ENCODE data around the gene MTX1. TPM values are rescaled to one million over a fixed set of nuclear protein-coding genes. Genes with fewer than 3 reads are reported as not detected.

MTX1 gene
- total RNA-seq, 1 experiment from 2014 or later = 69.1 TPM

GRCh38 chr1:155241069-155241679, 32.7 kb downstream of the MTX1 start:
- POLR2A ChIA-PET = interaction anchor here (0.8 to 1.8 kb wide), 5 partner anchors 14 to 65 kb away, joined by 3 to 4 read pairs (median 3); no protein-coding TSS in a partner anchor
- H3K9me2 ChIP-seq (ENCODE audit: insufficient read depth) = no peaks in the 10 kb centered on the region
- H3K4me3 ChIP-seq (replicated peaks in 1 of 2; ENCODE audit: low read depth in 1 of 2, low read length in 2 of 2) = peak overlapping the region; percentile 51 to 58
- peak overlapping the region; percentile 43 for H3K27ac ChIP-seq (ENCODE audit: low read depth, low read length)
- peaks cover 16 to 46% of the 10 kb centered on the region in 2 experiments for H3K4me1 ChIP-seq (ENCODE audit: control insufficient read depth in 1 of 2, insufficient read depth in 2 of 2, low read length in 2 of 2)
- CTCF ChIA-PET = interaction anchor here (1.0 to 1.4 kb wide), 3 partner anchors 10 to 68 kb away, joined by 4 to 6 read pairs (median 5); partner anchors contain the start of gene KRTCAP2
- no peaks in the 10 kb centered on the region for H3K27me3 ChIP-seq (ENCODE audit: insufficient read depth, low read length)
- intact Hi-C loops (cut with micrococcal nuclease) = loop anchor here (5.0 kb wide), 1 partner anchor 34 kb away; the partner anchor contains the start of genes MTX1 and THBS3
- no TSS peak for BruUV-seq (replicated peaks)
- H3K9ac ChIP-seq (ENCODE audit: low read length) = peak overlapping the region; percentile 54
- H3K79me2 ChIP-seq (ENCODE audit: insufficient read depth, low read length) = no peaks in the 10 kb centered on the region
- RAD21 ChIA-PET (ENCODE audit: low non-redundant PET in 1 of 2, low total read pairs in 2 of 2, uncharacterized antibody in 2 of 2, unreplicated experiment in 2 of 2) = no interaction called here
- H3K4me2 ChIP-seq (ENCODE audit: low read length) = peak overlapping the region; percentile 69
- H2AFZ ChIP-seq (ENCODE audit: low read depth, low read length, poor library complexity, severe bottlenecking) = no peak overlapping the region
- no peaks in the 10 kb centered on the region for H4K20me1 ChIP-seq (ENCODE audit: insufficient read depth)
- peak; percentile 33 for ATAC-seq
- H3K9me3 ChIP-seq (ENCODE audit: control insufficient read depth in 1 of 2, insufficient read depth in 1 of 2, low read depth in 1 of 2, low read length in 2 of 2) = no peaks in the 10 kb centered on the region
- DNase-seq (ENCODE audit: low read depth, low spot score) = peak; percentile 67
- no peaks in the 10 kb centered on the region for H3K36me3 ChIP-seq (ENCODE audit: control insufficient read depth in 1 of 2, insufficient read depth in 2 of 2, low read length in 2 of 2)
- no peak; the same call in 1 of the 2 replicates for TF ChIP-seq SP1 (IDR thresholded peaks at IDR 0.05; ENCODE audit: low read depth)
- TF ChIP-seq EZH2 (IDR thresholded peaks at IDR 0.05) = no peak
- TF ChIP-seq YY1 (IDR thresholded peaks at IDR 0.05; ENCODE audit: extremely low read depth, insufficient replicate concordance, low read depth, low read length) = peak; percentile 99
- TF ChIP-seq RAD21 (IDR thresholded peaks at IDR 0.05; ENCODE audit: low read depth) = no peak
- peak; percentile 26 for TF ChIP-seq POLR2A (IDR thresholded peaks at IDR 0.05; ENCODE audit: borderline replicate concordance, extremely low read depth, insufficient read depth, insufficient read length)
- no peak for TF ChIP-seq EZH2phosphoT487 (IDR thresholded peaks at IDR 0.05; ENCODE audit: borderline replicate concordance)
- TF ChIP-seq ZNF274 (IDR thresholded peaks at IDR 0.05; ENCODE audit: low read depth, low read length) = no peak
- peak; percentile 49; the same call in 1 of the 2 replicates for TF ChIP-seq MAX (IDR thresholded peaks at IDR 0.05)
- peak; percentile 55; the same call in 1 of the 2 replicates for TF ChIP-seq EGR1 (IDR thresholded peaks at IDR 0.05; ENCODE audit: low read depth)
- TF ChIP-seq, protein P1, sequence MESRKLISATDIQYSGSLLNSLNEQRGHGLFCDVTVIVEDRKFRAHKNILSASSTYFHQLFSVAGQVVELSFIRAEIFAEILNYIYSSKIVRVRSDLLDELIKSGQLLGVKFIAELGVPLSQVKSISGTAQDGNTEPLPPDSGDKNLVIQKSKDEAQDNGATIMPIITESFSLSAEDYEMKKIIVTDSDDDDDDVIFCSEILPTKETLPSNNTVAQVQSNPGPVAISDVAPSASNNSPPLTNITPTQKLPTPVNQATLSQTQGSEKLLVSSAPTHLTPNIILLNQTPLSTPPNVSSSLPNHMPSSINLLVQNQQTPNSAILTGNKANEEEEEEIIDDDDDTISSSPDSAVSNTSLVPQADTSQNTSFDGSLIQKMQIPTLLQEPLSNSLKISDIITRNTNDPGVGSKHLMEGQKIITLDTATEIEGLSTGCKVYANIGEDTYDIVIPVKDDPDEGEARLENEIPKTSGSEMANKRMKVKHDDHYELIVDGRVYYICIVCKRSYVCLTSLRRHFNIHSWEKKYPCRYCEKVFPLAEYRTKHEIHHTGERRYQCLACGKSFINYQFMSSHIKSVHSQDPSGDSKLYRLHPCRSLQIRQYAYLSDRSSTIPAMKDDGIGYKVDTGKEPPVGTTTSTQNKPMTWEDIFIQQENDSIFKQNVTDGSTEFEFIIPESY (IDR thresholded peaks at IDR 0.05; ENCODE audit: extremely low read depth, insufficient replicate concordance, low read length) = no peak
- TF ChIP-seq SIN3A (IDR thresholded peaks at IDR 0.05; ENCODE audit: low read depth) = peak; percentile 97
- TF ChIP-seq, protein P2, sequence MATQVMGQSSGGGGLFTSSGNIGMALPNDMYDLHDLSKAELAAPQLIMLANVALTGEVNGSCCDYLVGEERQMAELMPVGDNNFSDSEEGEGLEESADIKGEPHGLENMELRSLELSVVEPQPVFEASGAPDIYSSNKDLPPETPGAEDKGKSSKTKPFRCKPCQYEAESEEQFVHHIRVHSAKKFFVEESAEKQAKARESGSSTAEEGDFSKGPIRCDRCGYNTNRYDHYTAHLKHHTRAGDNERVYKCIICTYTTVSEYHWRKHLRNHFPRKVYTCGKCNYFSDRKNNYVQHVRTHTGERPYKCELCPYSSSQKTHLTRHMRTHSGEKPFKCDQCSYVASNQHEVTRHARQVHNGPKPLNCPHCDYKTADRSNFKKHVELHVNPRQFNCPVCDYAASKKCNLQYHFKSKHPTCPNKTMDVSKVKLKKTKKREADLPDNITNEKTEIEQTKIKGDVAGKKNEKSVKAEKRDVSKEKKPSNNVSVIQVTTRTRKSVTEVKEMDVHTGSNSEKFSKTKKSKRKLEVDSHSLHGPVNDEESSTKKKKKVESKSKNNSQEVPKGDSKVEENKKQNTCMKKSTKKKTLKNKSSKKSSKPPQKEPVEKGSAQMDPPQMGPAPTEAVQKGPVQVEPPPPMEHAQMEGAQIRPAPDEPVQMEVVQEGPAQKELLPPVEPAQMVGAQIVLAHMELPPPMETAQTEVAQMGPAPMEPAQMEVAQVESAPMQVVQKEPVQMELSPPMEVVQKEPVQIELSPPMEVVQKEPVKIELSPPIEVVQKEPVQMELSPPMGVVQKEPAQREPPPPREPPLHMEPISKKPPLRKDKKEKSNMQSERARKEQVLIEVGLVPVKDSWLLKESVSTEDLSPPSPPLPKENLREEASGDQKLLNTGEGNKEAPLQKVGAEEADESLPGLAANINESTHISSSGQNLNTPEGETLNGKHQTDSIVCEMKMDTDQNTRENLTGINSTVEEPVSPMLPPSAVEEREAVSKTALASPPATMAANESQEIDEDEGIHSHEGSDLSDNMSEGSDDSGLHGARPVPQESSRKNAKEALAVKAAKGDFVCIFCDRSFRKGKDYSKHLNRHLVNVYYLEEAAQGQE (IDR thresholded peaks at IDR 0.05; ENCODE audit: low read depth) = no peak
- no peak for TF ChIP-seq FOSL1 (IDR thresholded peaks at IDR 0.05; ENCODE audit: low read depth)
- no peak; the same call in 1 of the 2 replicates for TF ChIP-seq ELF1 (IDR thresholded peaks at IDR 0.05; ENCODE audit: borderline replicate concordance, low read depth)
- 0 out of 2 replicates have a peak, but pooled peaks have one; percentile 46 for TF ChIP-seq CBX3 (IDR thresholded peaks at IDR 0.05; ENCODE audit: low read depth)
- TF ChIP-seq CEBPB (IDR thresholded peaks at IDR 0.05; ENCODE audit: low read depth) = no peak; the same call in 1 of the 2 replicates
- TF ChIP-seq POLR2AphosphoS5 (IDR thresholded peaks at IDR 0.05; ENCODE audit: low read depth, low read length) = peak; percentile 60
- TF ChIP-seq JUND (IDR thresholded peaks at IDR 0.05) = peak; percentile 31
- TF ChIP-seq, protein P3, sequence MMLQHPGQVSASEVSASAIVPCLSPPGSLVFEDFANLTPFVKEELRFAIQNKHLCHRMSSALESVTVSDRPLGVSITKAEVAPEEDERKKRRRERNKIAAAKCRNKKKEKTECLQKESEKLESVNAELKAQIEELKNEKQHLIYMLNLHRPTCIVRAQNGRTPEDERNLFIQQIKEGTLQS (IDR thresholded peaks at IDR 0.05) = no peak
- TF ChIP-seq SRF (IDR thresholded peaks at IDR 0.05; ENCODE audit: low read depth) = no peak
- TF ChIP-seq ZFX (IDR thresholded peaks at IDR 0.05) = no peak
- no peak for TF ChIP-seq TCF7L2 (IDR thresholded peaks at IDR 0.05; ENCODE audit: borderline replicate concordance, extremely low read depth, insufficient read depth, insufficient read length)
